T-helper 17 cell (primary cell): ENCODE measurements around the gene HOXA6. TPM values are rescaled to one million over a fixed set of nuclear protein-coding genes. Genes with fewer than 3 reads are reported as not detected.

Source experiments
- ATAC-seq: fragments of 150-1000 bp; cut with Tn5 transposase; 2 replicates; pipeline ENCODE4 v1.10.0; 2021; ENCODE audit warnings: mild to moderate bottlenecking, moderate library complexity
- DNase-seq, 3 donors: peaks; one replicate each; pipeline versions ENCODE4 v3.0.0 to v3.0.0-alpha.2; 2020 to 2021
- H3K9me3 ChIP-seq: one replicate; pipeline ENCODE4 v1.7.0; 2013; ENCODE audit warnings: low read length, mild to moderate bottlenecking; ENCODE audit not compliant: control insufficient read depth, poor library complexity, severe bottlenecking
- H3K27ac Mint-ChIP-seq: one replicate; pipeline ENCODE4 v1.8.0; 2022; ENCODE audit warnings: mild to moderate bottlenecking, moderate library complexity, mixed read lengths
- H3K27me3 Mint-ChIP-seq: one replicate; pipeline ENCODE4 v1.8.0; 2022; ENCODE audit warnings: mixed read lengths
- H3K36me3 Mint-ChIP-seq: one replicate; pipeline ENCODE4 v1.8.0; 2022; ENCODE audit warnings: low read depth, mixed read lengths
- H3K4me1 Mint-ChIP-seq: one replicate; pipeline ENCODE4 v1.8.0; 2022; ENCODE audit warnings: mild to moderate bottlenecking, mixed read lengths
- H3K4me3 Mint-ChIP-seq: one replicate; pipeline ENCODE4 v1.8.0; 2022; ENCODE audit warnings: mild to moderate bottlenecking, moderate library complexity, mixed read lengths
- total RNA-seq, 4 donors: library from RNA in 2 of 4; stranded (reverse) in 2 of 4; gene quantifications; one replicate each; pipeline ENCODE4 v1.2.3 and lab custom pipeline; 2022 to 2026

Gene HOXA6
- total RNA-seq, 2 donors from 2014 or later, result not detected

GRCh38 chr7:27124096-27124901 is 23.3 kb downstream of the HOXA6 start:
- DNase-seq (no peak), ATAC-seq (no peak)
- Mint-ChIP-seq H3K4me3 (no peak overlapping the region), H3K27me3 (peaks cover 72% of the 10 kb centered on the region), H3K4me1 (no peaks in the 10 kb centered on the region), H3K36me3 (no peaks in the 10 kb centered on the region), H3K27ac (no peak overlapping the region)
- peaks cover 2% of the 10 kb centered on the region for H3K9me3 ChIP-seq

DNA sequence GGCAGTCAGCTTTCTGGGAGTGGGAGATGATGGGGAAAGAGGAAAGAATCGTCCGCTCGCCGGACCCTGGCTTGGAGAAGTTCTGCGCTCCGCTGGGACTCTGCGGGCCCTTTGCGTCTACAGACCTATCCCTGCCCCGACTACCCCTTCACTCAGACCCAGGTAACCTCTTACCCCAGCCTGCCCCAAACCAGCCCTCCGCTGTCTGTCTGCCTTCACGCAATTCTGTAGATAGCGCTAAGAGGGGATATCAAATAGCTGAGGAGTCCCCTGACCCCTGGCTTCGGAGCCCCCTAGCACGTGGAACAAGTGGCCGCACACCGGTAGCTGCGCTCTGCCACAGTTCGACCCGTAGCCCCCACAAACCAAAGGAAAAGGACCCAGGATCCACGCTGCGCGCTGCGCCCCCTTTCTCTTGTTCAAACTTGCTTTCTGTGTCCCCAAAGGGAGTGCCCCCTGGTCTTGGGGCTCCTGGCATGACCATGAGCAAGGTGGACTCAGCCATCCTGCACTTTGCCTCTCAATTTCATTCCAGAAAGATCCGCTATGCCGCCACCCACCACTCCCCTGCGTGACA is 24.0 kb downstream of the HOXA6 start:
- no peaks in the 10 kb centered on the region for H3K36me3 Mint-ChIP-seq
- peaks cover 2% of the 10 kb centered on the region for H3K9me3 ChIP-seq
- peak overlapping the region; percentile 3 for H3K4me3 Mint-ChIP-seq
- H3K4me1 Mint-ChIP-seq, result no peaks in the 10 kb centered on the region
- DNase-seq, result no peak
- peaks cover 70% of the 10 kb centered on the region for H3K27me3 Mint-ChIP-seq
- no peak for ATAC-seq
- no peak overlapping the region for H3K27ac Mint-ChIP-seq

GRCh38 chr7:27123007-27123476 is 24.5 kb downstream of the HOXA6 start:
- no peaks in the 10 kb centered on the region for H3K36me3 Mint-ChIP-seq
- peaks cover 69% of the 10 kb centered on the region for H3K27me3 Mint-ChIP-seq
- no peak for DNase-seq
- H3K4me1 Mint-ChIP-seq, result no peaks in the 10 kb centered on the region
- H3K9me3 ChIP-seq, result peaks cover 2% of the 10 kb centered on the region
- ATAC-seq, result no peak
- no peak overlapping the region for H3K4me3 Mint-ChIP-seq
- no peak overlapping the region for H3K27ac Mint-ChIP-seq

- peaks cover 66% of the 10 kb centered on the region for H3K27me3 Mint-ChIP-seq
- H3K27ac Mint-ChIP-seq, result no peak overlapping the region
- no peaks in the 10 kb centered on the region for H3K36me3 Mint-ChIP-seq
- H3K4me1 Mint-ChIP-seq, result no peaks in the 10 kb centered on the region
- ATAC-seq (no peak), DNase-seq (no peak)
- no peak overlapping the region for H3K4me3 Mint-ChIP-seq
- peaks cover 2% of the 10 kb centered on the region for H3K9me3 ChIP-seq
Measured at GRCh38 chr7:27122077-27122910, 25.3 kb downstream of the HOXA6 start.

DNA sequence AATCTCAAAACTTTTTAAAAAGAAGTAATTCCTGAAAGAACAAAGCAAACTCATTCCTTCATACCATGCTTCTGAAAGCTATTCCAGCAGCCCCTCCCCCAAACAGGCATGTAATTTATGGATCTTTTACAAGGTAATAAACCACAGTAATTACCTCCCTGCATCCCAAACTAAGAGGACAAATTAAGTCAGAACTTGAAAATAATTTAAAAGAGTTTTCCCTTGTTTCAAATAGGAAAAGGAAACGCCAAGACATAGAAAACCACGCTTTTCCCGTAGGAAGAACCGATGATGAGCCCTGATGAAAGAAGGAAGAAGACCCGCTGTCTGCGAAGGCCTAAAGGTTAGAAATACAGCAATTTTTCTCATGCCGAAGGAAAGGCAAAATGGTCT is 25.9 kb downstream of the HOXA6 start:
- no peaks in the 10 kb centered on the region for H3K36me3 Mint-ChIP-seq
- peaks cover 64% of the 10 kb centered on the region for H3K27me3 Mint-ChIP-seq
- ATAC-seq, result no peak
- no peaks in the 10 kb centered on the region for H3K4me1 Mint-ChIP-seq
- no peak overlapping the region for H3K4me3 Mint-ChIP-seq
- no peak overlapping the region for H3K27ac Mint-ChIP-seq
- H3K9me3 ChIP-seq, result peaks cover 2% of the 10 kb centered on the region
- no peak for DNase-seq

GRCh38 chr7:27119412-27119911 is 28.1 kb downstream of the HOXA6 start:
- no peaks in the 10 kb centered on the region for H3K9me3 ChIP-seq
- Mint-ChIP-seq H3K27ac (no peak overlapping the region), H3K4me1 (no peaks in the 10 kb centered on the region), H3K4me3 (no peak overlapping the region), H3K36me3 (no peaks in the 10 kb centered on the region), H3K27me3 (peaks cover 48% of the 10 kb centered on the region)
- DNase-seq (no peak), ATAC-seq (no peak)

GRCh38 chr7:27118580-27118979 is 29.0 kb downstream of the HOXA6 start:
- Mint-ChIP-seq H3K36me3 (no peaks in the 10 kb centered on the region), H3K4me3 (no peak overlapping the region), H3K27ac (no peak overlapping the region)

DNA sequence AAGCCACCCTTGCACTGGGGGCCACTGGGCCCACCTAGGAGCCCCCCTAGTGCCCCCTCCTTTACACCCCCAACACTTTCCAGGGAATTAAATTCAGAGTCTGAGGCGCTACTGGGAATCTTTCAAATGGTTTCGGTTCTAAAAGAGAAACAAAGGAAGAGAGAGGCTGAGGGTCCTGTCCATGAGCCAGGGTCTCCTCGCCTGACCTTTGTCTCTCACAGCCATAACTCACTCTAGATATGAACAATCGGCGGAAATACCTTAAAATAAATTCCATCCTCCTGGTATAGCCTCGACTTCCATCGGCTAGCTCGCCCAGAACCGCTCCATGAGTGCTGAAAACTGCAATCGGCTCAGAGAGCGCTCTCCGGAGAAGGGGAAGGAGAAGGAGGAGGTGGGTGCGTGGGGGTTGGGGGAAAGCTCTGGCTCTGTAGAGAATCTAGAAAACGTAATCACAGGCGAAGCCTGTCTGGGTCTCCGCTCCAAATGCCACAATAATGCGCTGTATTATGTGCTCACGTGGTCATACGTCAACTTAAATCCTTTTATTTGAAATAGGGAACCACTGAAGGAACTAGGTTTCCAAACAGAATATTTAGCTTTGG is 29.6 kb downstream of the HOXA6 start:
- H3K36me3 Mint-ChIP-seq, result no peaks in the 10 kb centered on the region
- no peak overlapping the region for H3K27ac Mint-ChIP-seq
- no peak overlapping the region for H3K4me3 Mint-ChIP-seq
- H3K27me3 Mint-ChIP-seq, result peaks cover 34% of the 10 kb centered on the region
- ATAC-seq (no peak), DNase-seq (no peak)
- no peaks in the 10 kb centered on the region for H3K9me3 ChIP-seq
- H3K4me1 Mint-ChIP-seq, result no peaks in the 10 kb centered on the region

More at GRCh38 chr7:27118580-27118979, 29.0 kb downstream of the HOXA6 start:
- H3K4me1 Mint-ChIP-seq, result no peaks in the 10 kb centered on the region
- H3K9me3 ChIP-seq, result no peaks in the 10 kb centered on the region
- DNase-seq (no peak), ATAC-seq (no peak)
- peaks cover 40% of the 10 kb centered on the region for H3K27me3 Mint-ChIP-seq

DNA sequence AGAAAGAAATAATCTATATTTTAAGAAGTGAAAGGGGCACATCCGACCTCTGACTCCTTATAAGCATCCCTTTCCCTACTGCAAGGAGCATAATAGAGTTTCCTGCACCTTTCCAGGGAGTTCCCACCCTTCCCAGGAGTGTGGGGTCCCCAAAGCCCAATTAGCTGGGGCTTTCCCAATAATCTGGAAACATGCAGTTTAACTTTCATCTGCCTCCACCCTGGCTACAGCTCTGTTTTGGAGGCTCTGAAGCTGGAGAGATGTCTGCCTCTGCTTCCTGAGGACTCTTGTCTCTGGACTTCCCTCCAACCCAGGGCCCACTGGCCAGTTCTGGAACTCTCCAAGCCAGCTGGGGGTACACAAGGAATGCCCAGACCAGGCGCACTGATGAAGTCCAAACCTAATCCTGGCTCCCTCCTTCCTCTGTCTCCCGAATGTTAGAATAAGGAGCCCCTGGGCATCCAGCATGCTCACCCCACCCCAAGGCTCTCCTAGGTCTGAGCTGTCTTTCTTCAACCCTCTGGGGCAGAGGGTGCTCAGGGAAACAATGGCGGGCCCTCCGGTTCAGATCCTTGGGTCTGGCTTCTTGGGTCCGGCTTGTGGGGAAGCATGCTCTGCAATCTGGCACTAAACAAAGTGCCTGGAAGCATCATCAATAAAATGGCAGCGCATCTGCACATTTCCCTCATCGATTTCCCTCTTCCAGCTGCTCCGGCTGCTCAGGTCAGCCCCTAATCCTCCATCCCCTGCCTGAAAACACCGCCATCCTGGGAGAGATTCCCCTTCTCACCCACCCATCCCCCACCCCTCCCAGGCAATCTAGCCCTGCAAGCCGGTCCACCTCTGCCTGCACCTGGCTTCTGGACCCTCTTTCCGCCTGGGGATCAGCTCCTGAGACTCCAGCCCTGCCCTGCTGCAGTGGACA is 30.4 kb downstream of the HOXA6 start:
- Mint-ChIP-seq H3K36me3 (no peaks in the 10 kb centered on the region), H3K27me3 (peaks cover 32% of the 10 kb centered on the region), H3K27ac (no peak overlapping the region), H3K4me3 (no peak overlapping the region), H3K4me1 (no peaks in the 10 kb centered on the region)
- H3K9me3 ChIP-seq, result no peaks in the 10 kb centered on the region
- ATAC-seq, result no peak
- no peak for DNase-seq

- no peaks in the 10 kb centered on the region for H3K9me3 ChIP-seq
- no peaks in the 10 kb centered on the region for H3K36me3 Mint-ChIP-seq
- H3K27ac Mint-ChIP-seq, result no peak overlapping the region
- H3K4me1 Mint-ChIP-seq, result no peaks in the 10 kb centered on the region
- H3K4me3 Mint-ChIP-seq, result no peak overlapping the region
- H3K27me3 Mint-ChIP-seq, result peaks cover 32% of the 10 kb centered on the region
- no peak for DNase-seq
- ATAC-seq, result no peak
Measured at GRCh38 chr7:27116031-27116961, 31.3 kb downstream of the HOXA6 start.

DNA sequence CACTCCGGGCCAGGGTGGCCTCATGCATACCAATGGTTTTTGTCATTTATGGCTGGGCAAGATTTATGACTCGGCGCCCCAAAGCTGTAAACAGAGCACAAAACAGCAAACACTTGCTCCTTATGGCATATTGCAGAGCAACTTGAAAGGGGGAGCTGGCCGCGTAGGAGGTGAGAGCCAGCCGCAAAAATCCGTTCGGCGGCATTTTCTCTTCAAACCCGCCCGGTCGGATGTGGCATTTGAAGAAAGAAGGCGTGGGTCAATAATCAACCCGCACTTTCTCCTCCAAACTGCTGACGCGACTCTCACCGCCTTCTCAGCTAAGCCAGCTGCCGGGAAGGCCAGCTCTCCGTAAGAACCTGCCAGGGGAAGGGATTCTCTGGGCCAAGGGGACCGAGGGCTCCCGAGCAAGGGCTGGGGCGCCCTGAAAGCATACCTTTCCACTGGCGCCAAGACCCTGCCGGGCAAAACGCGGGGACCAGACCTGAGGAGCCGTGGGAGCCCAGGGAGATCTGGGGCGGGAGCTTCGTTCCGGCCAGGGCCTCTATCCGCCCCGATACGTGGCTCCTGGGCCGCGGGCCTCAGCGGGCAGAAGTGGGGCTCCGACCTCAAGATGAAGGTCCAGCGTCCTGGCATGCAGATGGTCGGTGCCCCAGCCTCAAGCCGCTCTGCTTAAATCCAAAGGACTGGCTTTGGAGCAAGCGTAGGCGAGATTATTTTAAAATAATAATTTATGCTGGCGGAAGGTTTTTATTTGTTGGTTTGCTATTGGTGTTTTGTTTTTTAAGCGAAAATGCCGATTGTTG is 32.1 kb downstream of the HOXA6 start:
- ATAC-seq, result no peak
- no peaks in the 10 kb centered on the region for H3K36me3 Mint-ChIP-seq

More for the DNA sequence above, 32.1 kb downstream of the HOXA6 start:
- Mint-ChIP-seq H3K27ac (no peak overlapping the region), H3K4me1 (no peaks in the 10 kb centered on the region), H3K27me3 (peaks cover 37% of the 10 kb centered on the region), H3K4me3 (no peak overlapping the region)
- no peaks in the 10 kb centered on the region for H3K9me3 ChIP-seq
- DNase-seq, result no peak
